ENCODE results near the gene KCNN3.

DNA sequence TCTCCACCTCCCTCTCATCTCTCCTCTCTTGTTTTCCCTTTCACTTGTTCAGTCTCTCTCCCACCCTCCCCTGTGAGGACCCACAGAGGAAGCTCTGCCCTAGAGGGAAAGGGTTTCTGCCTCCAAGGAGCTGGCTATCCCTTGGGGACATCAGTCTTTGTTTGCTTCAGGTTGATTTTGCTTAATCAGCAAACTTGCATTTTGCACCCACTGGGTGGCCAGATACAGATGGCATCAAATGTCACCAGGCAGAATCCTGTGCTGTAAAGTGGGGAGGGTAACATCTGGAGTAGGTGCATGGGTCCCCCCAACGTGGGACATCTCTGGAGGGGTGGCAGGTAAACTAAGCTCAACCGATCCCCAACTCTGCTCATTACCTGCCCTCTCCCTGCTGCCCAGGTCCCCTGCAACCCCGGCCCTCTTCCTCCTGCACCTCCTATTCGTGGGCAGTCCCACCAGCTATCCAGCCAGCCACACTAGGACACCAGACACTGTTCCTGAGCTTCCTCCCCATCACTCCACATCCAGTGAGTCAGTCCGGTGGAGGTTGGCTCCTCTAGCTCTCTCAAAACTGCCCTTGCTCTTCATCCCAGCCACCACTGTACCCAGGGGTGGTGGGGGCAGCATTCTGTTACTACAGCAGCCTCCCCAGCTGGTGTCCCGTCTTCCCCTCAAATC lies 123.3 kb downstream of the KCNN3 start:
- TF ChIP-seq POLR2A (IDR thresholded peaks at IDR 0.05) (no peak), EP300 (IDR thresholded peaks at IDR 0.05) (no peak)
- TF ChIP-seq, protein P1, sequence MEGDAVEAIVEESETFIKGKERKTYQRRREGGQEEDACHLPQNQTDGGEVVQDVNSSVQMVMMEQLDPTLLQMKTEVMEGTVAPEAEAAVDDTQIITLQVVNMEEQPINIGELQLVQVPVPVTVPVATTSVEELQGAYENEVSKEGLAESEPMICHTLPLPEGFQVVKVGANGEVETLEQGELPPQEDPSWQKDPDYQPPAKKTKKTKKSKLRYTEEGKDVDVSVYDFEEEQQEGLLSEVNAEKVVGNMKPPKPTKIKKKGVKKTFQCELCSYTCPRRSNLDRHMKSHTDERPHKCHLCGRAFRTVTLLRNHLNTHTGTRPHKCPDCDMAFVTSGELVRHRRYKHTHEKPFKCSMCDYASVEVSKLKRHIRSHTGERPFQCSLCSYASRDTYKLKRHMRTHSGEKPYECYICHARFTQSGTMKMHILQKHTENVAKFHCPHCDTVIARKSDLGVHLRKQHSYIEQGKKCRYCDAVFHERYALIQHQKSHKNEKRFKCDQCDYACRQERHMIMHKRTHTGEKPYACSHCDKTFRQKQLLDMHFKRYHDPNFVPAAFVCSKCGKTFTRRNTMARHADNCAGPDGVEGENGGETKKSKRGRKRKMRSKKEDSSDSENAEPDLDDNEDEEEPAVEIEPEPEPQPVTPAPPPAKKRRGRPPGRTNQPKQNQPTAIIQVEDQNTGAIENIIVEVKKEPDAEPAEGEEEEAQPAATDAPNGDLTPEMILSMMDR (IDR thresholded peaks at IDR 0.05), result no peak
